DND-41 (cell line): ENCODE results near the gene RALGDS.

Experiments
- EZH2 ChIP-seq: IDR thresholded peaks from 3 replicates; pipeline ENCODE4 v1.6.1; 2012; ENCODE audit warnings: borderline replicate concordance, low read depth, mild to moderate bottlenecking, moderate library complexity, low read length, inconsistent platforms; ENCODE audit not compliant: severe bottlenecking
- TF ChIP-seq, protein P1 (sequence below): IDR thresholded peaks from 2 replicates; pipeline ENCODE4 v1.5.1; 2012; ENCODE audit warnings: borderline replicate concordance, low read length, moderate library complexity, mild to moderate bottlenecking; ENCODE audit not compliant: poor library complexity, severe bottlenecking; ENCODE audit errors: extremely low read depth

DNA sequence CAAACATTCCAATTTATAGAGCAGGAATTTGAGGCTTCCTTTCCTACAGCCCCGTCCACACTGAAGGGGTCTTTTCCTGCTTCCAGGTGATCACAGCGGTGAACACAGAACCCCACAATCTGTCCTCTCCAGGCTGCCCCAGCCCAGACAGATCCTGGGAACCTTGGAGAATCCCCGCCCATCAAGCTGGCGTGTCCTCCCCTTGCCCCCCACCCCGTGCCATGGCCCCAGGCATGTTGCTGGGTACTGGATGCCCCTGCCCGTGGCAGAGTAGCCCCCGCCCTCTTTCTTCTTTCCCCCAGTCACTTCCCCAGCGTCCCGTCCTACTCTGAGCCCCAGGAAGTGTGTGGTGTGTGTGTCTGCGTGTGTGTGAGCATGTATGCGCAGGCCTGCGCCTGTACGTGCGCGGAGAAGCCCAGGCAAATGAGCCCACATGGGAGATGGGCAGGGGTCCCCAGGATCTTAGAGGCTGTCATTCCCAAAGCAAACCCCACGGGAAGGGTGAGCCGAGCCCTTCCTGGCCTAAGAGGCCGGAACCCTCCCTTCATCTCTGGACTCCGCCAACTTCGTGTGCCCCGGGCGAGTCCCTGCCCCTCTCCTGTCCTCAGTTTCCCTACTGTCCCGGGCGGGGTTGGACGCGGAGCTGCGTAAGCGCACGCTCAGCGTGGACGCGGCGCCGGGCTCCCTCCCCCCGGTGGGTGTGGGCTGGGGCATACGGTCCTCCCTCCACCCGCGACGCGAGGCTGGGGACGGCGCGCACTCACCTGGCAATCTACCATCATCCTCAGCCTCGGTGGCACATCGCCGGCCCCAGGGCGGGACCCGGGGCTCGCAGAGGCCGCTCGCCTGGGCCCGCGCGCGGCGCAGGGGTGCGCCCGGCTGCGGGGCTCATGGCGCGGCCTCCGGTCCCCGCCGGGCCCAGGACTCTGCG lies 27.4 kb upstream of the RALGDS start:
- TF ChIP-seq, protein P1, sequence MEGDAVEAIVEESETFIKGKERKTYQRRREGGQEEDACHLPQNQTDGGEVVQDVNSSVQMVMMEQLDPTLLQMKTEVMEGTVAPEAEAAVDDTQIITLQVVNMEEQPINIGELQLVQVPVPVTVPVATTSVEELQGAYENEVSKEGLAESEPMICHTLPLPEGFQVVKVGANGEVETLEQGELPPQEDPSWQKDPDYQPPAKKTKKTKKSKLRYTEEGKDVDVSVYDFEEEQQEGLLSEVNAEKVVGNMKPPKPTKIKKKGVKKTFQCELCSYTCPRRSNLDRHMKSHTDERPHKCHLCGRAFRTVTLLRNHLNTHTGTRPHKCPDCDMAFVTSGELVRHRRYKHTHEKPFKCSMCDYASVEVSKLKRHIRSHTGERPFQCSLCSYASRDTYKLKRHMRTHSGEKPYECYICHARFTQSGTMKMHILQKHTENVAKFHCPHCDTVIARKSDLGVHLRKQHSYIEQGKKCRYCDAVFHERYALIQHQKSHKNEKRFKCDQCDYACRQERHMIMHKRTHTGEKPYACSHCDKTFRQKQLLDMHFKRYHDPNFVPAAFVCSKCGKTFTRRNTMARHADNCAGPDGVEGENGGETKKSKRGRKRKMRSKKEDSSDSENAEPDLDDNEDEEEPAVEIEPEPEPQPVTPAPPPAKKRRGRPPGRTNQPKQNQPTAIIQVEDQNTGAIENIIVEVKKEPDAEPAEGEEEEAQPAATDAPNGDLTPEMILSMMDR = no peak
- no peak for TF ChIP-seq EZH2
